ENCODE results near the gene HTT-AS. TPM values are rescaled to one million over a fixed set of nuclear protein-coding genes. Genes with fewer than 3 reads are reported as not detected.

The HTT-AS gene
- total RNA-seq, 1 donor from 2014 or later = not detected

DNA sequence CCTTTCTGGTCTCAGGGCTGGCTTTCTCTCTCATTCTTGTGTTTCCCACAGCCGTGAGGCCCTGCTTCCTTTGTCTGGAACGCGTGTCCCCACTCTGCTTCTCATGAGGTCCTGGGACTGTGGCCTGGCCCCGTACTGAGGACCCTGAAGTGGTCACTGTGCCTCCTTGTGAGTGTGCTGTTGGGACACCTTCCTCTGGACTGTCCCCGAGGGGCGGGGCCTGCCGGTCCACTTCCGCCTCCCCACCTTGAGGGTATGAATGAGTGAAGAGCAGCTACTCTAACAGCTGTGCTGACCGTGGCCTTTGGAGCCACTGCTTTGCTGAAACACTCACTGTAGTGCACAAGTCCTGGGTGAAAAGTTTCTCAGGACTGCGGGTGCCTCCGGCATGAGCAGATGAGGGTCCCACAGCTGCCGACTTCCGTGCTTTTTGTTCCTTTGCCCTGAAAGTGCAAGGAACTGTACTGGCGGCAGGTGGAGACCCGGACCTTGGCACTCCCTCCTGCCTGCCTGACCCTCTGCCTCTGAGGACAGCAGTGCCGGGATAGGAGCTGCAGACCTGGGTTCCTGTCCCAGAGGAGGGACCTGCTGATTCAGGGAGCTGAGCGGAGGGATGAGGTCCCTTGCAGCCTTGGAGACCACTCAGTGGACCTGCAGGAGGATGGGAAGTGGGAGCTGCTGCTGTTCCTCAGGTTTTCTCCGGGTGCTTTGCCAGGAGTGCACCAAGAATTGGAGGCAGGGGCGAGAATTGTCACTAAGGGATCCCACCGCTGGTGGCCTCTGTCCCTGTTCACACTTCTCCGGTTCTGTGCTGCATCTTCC, 38.0 kb downstream of the HTT-AS start:
- intact Hi-C loops (cut with DNase I) = no loop called here
- Histone ChIP-seq H3K27ac (no peak overlapping the region), H3K36me3 (no peaks in the 10 kb centered on the region), H3K9me3 (no peaks in the 10 kb centered on the region), H3K27me3 (ENCODE audit: low read depth) (no peaks in the 10 kb centered on the region), H3K4me1 (peaks cover 21% of the 10 kb centered on the region), H3K4me3 (no peak overlapping the region)
- ATAC-seq (no peak), DNase-seq (no peak)
- TF ChIP-seq, protein P1, sequence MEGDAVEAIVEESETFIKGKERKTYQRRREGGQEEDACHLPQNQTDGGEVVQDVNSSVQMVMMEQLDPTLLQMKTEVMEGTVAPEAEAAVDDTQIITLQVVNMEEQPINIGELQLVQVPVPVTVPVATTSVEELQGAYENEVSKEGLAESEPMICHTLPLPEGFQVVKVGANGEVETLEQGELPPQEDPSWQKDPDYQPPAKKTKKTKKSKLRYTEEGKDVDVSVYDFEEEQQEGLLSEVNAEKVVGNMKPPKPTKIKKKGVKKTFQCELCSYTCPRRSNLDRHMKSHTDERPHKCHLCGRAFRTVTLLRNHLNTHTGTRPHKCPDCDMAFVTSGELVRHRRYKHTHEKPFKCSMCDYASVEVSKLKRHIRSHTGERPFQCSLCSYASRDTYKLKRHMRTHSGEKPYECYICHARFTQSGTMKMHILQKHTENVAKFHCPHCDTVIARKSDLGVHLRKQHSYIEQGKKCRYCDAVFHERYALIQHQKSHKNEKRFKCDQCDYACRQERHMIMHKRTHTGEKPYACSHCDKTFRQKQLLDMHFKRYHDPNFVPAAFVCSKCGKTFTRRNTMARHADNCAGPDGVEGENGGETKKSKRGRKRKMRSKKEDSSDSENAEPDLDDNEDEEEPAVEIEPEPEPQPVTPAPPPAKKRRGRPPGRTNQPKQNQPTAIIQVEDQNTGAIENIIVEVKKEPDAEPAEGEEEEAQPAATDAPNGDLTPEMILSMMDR (IDR thresholded peaks at IDR 0.05) = no peak

GRCh38 chr4:3035674-3036073, 38.7 kb downstream of the HTT-AS start:
- no peak for DNase-seq

DNA sequence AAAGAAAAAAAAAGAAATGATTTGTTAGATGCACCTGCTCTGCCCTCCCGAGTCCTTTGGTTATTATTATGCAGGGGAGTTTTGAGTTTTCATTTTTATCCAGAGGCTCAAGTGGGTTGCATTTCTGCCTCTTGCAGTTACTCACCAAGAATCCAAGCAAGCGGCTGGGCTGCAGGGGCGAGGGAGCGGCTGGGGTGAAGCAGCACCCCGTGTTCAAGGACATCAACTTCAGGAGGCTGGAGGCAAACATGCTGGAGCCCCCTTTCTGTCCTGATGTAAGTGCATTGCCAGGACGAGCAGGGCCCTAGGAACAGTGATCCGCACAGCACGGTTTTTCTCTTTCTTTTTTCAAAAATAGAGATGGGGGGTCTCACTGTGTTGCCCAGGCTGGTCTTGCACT, 39.1 kb downstream of the HTT-AS start:
- Histone ChIP-seq H3K27me3 (ENCODE audit: low read depth) (no peaks in the 10 kb centered on the region), H3K9me3 (no peaks in the 10 kb centered on the region), H3K4me1 (peaks cover 11% of the 10 kb centered on the region), H3K4me3 (no peak overlapping the region), H3K27ac (no peak overlapping the region), H3K36me3 (no peaks in the 10 kb centered on the region)
- intact Hi-C loops (cut with DNase I) = no loop called here
- ATAC-seq (no peak), DNase-seq (no peak)
- TF ChIP-seq, protein P1 (IDR thresholded peaks at IDR 0.05) = no peak

More at GRCh38 chr4:3035674-3036073, 38.7 kb downstream of the HTT-AS start:
- H3K27ac ChIP-seq = no peak overlapping the region
- peaks cover 14% of the 10 kb centered on the region for H3K4me1 ChIP-seq
- ATAC-seq = no peak
- no peaks in the 10 kb centered on the region for H3K36me3 ChIP-seq
- TF ChIP-seq, protein P1 (IDR thresholded peaks at IDR 0.05) = no peak
- intact Hi-C loops (cut with DNase I) = no loop called here
- H3K9me3 ChIP-seq = no peaks in the 10 kb centered on the region
- no peak overlapping the region for H3K4me3 ChIP-seq
- H3K27me3 ChIP-seq (ENCODE audit: low read depth) = no peaks in the 10 kb centered on the region

DNA sequence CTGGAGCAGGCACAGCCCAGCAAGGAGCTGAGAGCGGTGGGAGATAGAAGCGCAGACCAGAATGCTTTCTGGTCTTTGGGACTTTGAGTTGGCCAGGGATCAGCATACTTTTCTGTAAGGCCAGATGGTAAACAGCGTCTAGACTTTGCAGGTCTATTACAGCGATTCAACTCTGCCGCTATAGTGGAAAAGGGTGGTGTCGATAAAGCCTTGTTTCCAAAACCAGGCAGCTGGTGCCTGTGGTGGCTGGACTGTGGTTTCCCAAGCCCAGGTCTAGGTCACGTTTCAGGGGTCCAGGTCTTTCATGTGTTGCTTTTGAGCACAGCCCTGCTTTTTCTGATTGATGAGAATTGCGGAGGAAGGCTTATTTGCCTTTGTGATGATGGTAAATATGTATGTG, 40.1 kb downstream of the HTT-AS start:
- TF ChIP-seq, protein P1 (IDR thresholded peaks at IDR 0.05) = no peak

GRCh38 chr4:3031357-3032082, 42.8 kb downstream of the HTT-AS start:
- Histone ChIP-seq H3K36me3 (no peaks in the 10 kb centered on the region), H3K9me3 (no peaks in the 10 kb centered on the region), H3K27ac (no peak overlapping the region), H3K4me3 (no peak overlapping the region), H3K4me1 (no peaks in the 10 kb centered on the region), H3K27me3 (ENCODE audit: low read depth) (no peaks in the 10 kb centered on the region)
- ATAC-seq (peak; percentile 73 to 75), DNase-seq (peak; percentile 82)
- intact Hi-C loops (cut with DNase I) = no loop called here
- TF ChIP-seq, protein P1 (IDR thresholded peaks at IDR 0.05) = no peak

More for the DNA sequence above, 40.1 kb downstream of the HTT-AS start:
- intact Hi-C loops (cut with DNase I) = no loop called here
- ATAC-seq (no peak), DNase-seq (no peak)
- H3K4me3 ChIP-seq = no peak overlapping the region
- H3K36me3 ChIP-seq = no peaks in the 10 kb centered on the region
- no peaks in the 10 kb centered on the region for H3K27me3 ChIP-seq (ENCODE audit: low read depth)
- no peak overlapping the region for H3K27ac ChIP-seq
- H3K4me1 ChIP-seq = peaks cover 11% of the 10 kb centered on the region
- H3K9me3 ChIP-seq = no peaks in the 10 kb centered on the region

Measured in lower lobe of right lung (tissue), 2 donors.